Measurements from ENCODE around the gene SERINC1.

GRCh38 chr6:122422614-122423267 is 48.9 kb downstream of the SERINC1 start:
- TF ChIP-seq, protein P1, sequence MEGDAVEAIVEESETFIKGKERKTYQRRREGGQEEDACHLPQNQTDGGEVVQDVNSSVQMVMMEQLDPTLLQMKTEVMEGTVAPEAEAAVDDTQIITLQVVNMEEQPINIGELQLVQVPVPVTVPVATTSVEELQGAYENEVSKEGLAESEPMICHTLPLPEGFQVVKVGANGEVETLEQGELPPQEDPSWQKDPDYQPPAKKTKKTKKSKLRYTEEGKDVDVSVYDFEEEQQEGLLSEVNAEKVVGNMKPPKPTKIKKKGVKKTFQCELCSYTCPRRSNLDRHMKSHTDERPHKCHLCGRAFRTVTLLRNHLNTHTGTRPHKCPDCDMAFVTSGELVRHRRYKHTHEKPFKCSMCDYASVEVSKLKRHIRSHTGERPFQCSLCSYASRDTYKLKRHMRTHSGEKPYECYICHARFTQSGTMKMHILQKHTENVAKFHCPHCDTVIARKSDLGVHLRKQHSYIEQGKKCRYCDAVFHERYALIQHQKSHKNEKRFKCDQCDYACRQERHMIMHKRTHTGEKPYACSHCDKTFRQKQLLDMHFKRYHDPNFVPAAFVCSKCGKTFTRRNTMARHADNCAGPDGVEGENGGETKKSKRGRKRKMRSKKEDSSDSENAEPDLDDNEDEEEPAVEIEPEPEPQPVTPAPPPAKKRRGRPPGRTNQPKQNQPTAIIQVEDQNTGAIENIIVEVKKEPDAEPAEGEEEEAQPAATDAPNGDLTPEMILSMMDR (IDR thresholded peaks at IDR 0.05): no peak
- TF ChIP-seq POLR2A (IDR thresholded peaks at IDR 0.05): no peak
